Skeletal muscle satellite cell (primary cell): ENCODE measurements around the gene CCDC187.

Source experiments
- H3K27me3 ChIP-seq: 2 replicates; pipeline ENCODE4 v1.7.0; 2013; ENCODE audit warnings: low read length; ENCODE audit not compliant: control insufficient read depth, insufficient read depth
- H3K36me3 ChIP-seq: 2 replicates; pipeline ENCODE4 v1.7.0; 2013; ENCODE audit warnings: mild to moderate bottlenecking, control low read depth, low read length; ENCODE audit not compliant: insufficient read depth
- H3K4me1 ChIP-seq: 2 replicates; pipeline ENCODE4 v1.7.0; 2013; ENCODE audit warnings: low read length; ENCODE audit not compliant: control insufficient read depth, insufficient read depth
- H3K4me2 ChIP-seq: 2 replicates; pipeline ENCODE4 v1.7.0; 2013; ENCODE audit warnings: mild to moderate bottlenecking, low read length
- H3K4me3 ChIP-seq: 2 replicates; pipeline ENCODE4 v1.7.0; 2013; ENCODE audit warnings: low read length
- H3K9ac ChIP-seq: 2 replicates; pipeline ENCODE4 v1.7.0; 2013; ENCODE audit warnings: mild to moderate bottlenecking, low read depth, low read length, moderate library complexity
- H3K9me3 ChIP-seq: replicated peaks from 2 replicates; pipeline ENCODE4 v1.7.0; 2013; ENCODE audit warnings: mild to moderate bottlenecking, control low read depth, low read length

The CCDC187 gene

DNA sequence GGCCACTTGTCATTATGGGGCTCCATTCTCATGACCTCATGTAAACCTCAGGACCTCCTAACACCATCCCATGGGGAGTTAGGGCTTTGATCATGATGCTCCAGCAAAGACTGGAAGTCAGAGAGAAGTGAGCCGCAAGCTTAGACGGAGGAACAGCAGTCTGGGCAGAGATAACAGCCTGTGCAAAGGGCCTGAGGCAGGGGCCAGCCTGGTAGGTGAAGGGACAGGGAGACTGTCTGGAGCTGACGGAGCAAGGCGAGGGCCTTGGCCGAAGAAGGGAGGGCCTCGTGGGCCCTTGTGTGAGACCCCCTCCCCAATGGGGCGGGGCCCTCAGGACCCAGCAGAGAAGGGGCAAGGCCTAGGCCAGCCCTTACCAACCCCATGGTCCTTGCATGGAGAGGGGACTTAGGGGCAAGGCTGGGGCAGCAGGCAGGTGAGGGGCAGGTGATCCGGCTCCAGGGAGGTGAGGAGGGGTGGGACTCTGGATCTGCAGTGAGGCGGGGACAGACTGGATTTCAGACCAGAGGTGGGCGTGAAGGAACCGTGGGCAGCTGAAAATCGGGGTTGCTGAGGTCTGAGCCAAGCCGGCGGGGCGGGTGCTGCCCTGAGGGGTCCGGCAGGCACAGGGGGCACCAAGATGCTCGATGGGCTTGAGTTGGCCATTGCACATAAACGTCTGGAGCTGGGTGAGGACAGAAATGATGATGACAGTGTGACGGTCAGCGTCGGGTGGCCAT is 40.8 kb upstream of the CCDC187 start:
- no peak overlapping the region for H3K9ac ChIP-seq
- no peak overlapping the region for H3K4me3 ChIP-seq
- peaks cover 30% of the 10 kb centered on the region for H3K36me3 ChIP-seq
- H3K9me3 ChIP-seq: no peaks in the 10 kb centered on the region
- peaks cover 39% of the 10 kb centered on the region for H3K4me1 ChIP-seq
- no peaks in the 10 kb centered on the region for H3K27me3 ChIP-seq
- H3K4me2 ChIP-seq: peak overlapping the region; percentile 60

GRCh38 chr9:136343884-136344269 is 40.0 kb upstream of the CCDC187 start:
- Histone ChIP-seq H3K9me3 (no peaks in the 10 kb centered on the region), H3K4me3 (no peak overlapping the region), H3K9ac (no peak overlapping the region), H3K36me3 (peaks cover 30% of the 10 kb centered on the region), H3K27me3 (no peaks in the 10 kb centered on the region), H3K4me1 (peaks cover 39% of the 10 kb centered on the region), H3K4me2 (no peak overlapping the region)

GRCh38 chr9:136343121-136343883 is 39.4 kb upstream of the CCDC187 start:
- Histone ChIP-seq H3K36me3 (peaks cover 35% of the 10 kb centered on the region), H3K4me2 (no peak overlapping the region), H3K4me3 (no peak overlapping the region), H3K9me3 (no peaks in the 10 kb centered on the region), H3K27me3 (no peaks in the 10 kb centered on the region), H3K9ac (no peak overlapping the region), H3K4me1 (peaks cover 39% of the 10 kb centered on the region)

- Histone ChIP-seq H3K4me2 (no peak overlapping the region), H3K9me3 (no peaks in the 10 kb centered on the region), H3K4me1 (peaks cover 32% of the 10 kb centered on the region), H3K27me3 (no peaks in the 10 kb centered on the region), H3K36me3 (peaks cover 41% of the 10 kb centered on the region), H3K9ac (no peak overlapping the region), H3K4me3 (no peak overlapping the region)
Observed at GRCh38 chr9:136342181-136343120, 38.6 kb upstream of the CCDC187 start.

- Histone ChIP-seq H3K36me3 (peaks cover 48% of the 10 kb centered on the region), H3K9ac (no peak overlapping the region), H3K4me2 (no peak overlapping the region)
Observed at GRCh38 chr9:136341769-136342168, 37.9 kb upstream of the CCDC187 start.

DNA sequence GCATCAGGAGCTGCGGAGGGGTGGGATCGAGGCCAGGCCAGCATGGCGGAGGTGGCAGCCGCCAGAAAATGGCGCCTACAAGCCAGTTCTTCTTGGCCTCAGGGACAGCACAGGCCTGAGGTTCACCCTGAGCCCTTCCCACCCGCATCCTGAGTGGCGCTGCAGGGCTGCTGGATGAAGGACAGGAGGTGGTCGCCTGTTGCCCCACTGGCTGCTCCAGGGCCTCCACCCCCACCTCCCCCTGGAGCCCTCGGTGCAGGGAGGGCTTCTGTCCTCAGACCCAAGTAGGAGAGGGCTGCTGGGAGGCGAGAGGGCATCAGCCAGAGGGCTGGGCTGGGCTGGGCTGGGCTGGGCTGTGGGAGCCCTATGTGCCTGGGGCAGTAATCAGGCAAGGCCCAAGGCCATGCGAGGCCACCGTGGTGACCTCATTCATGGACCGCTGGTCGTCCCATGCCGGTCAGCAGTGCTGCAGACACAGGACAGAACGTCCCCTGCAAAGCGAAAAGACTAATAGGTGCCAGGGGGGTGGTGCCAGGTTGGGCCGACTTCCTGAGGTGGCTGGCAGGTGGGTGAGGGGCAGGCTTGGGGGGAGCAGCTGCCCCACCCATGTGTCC is 37.3 kb upstream of the CCDC187 start:
- H3K36me3 ChIP-seq: peaks cover 53% of the 10 kb centered on the region

More at GRCh38 chr9:136341769-136342168, 37.9 kb upstream of the CCDC187 start:
- H3K4me1 ChIP-seq: peaks cover 25% of the 10 kb centered on the region
- H3K4me3 ChIP-seq: no peak overlapping the region
- no peaks in the 10 kb centered on the region for H3K27me3 ChIP-seq
- H3K9me3 ChIP-seq: no peaks in the 10 kb centered on the region

DNA sequence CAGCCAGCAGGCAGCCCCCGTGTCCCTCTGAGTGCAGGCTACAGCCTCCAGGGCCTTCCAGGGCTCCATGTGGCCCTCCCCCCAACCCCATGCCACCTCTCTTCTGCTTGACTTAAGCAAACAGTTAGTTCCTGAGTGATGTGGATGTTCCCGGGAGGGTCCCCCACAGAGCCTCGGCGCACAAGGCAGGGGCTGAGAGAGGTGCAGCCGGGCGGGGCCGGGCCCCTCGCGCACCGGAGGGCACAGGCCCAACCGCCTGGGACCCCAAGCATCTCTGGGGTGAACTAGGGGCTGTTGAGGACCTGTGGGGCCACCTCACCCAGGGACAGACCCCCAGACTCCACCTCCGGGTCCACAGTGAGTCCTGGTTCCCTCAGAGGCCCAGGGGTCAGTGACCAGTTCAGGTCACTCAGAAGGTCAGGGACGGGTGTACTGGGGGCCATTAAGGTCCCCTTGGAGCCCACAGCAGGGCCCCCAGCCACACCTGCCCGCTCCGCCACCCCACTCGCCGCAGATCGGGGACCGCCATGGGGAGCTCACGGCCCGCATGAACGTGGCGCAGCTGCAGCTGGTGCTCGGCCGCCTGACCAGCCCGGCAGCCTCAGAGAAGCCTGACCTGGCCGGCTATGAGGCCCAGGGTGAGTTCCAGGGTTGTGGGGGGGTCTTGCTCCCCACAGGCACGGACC is 36.6 kb upstream of the CCDC187 start:
- Histone ChIP-seq H3K4me3 (no peak overlapping the region), H3K9ac (no peak overlapping the region), H3K9me3 (no peaks in the 10 kb centered on the region), H3K27me3 (no peaks in the 10 kb centered on the region), H3K4me2 (no peak overlapping the region), H3K4me1 (peaks cover 22% of the 10 kb centered on the region), H3K36me3 (peaks cover 57% of the 10 kb centered on the region)

More for the DNA sequence above, 37.3 kb upstream of the CCDC187 start:
- H3K4me2 ChIP-seq: no peak overlapping the region
- H3K4me3 ChIP-seq: no peak overlapping the region
- H3K9ac ChIP-seq: no peak overlapping the region
- no peaks in the 10 kb centered on the region for H3K27me3 ChIP-seq
- peaks cover 22% of the 10 kb centered on the region for H3K4me1 ChIP-seq
- no peaks in the 10 kb centered on the region for H3K9me3 ChIP-seq

DNA sequence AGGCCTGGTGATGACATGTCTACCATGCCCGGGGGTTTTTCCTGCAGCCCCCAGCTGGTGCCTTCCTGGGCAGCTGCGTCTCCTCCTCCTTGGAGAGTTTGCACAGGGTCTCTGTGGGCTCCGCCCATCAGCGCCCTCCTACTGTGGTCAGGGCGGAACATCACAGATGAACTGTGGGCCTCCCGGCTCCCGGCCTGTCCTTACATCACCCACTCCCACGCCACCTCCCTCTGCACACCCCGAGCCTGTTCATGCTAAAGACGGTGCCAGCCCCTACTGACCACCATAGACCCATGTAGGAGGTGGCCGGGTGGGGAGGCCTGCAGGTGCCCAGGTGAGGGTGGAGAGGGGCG is 36.0 kb upstream of the CCDC187 start:
- no peak overlapping the region for H3K4me2 ChIP-seq
- no peak overlapping the region for H3K4me3 ChIP-seq
- H3K36me3 ChIP-seq: peaks cover 60% of the 10 kb centered on the region
- H3K4me1 ChIP-seq: peaks cover 16% of the 10 kb centered on the region
- H3K27me3 ChIP-seq: no peaks in the 10 kb centered on the region
- H3K9ac ChIP-seq: no peak overlapping the region
- H3K9me3 ChIP-seq: no peaks in the 10 kb centered on the region

- Histone ChIP-seq H3K9me3 (no peaks in the 10 kb centered on the region), H3K4me1 (peaks cover 10% of the 10 kb centered on the region), H3K4me2 (no peak overlapping the region), H3K36me3 (peaks cover 61% of the 10 kb centered on the region), H3K4me3 (no peak overlapping the region), H3K9ac (no peak overlapping the region), H3K27me3 (no peaks in the 10 kb centered on the region)
Observed at GRCh38 chr9:136339173-136339957, 35.5 kb upstream of the CCDC187 start.

DNA sequence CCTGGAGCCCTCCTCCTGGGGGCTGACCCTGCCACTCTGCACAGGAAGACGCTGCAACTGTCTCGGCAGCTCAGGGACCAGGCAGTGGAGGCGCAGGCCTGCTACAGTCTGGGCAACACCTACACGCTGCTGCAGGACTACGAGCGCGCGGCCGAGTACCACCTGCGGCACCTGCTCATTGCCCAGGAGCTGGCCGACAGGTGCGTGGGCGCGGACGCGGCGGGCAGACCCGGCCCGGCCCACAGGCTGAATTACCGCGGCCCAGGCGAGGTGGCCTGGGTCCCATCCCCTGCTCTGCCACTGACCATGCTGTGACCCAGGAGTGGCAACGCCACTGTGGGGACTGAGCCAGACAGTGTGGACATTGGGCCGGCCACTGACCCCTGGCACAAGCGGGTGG is 34.6 kb upstream of the CCDC187 start:
- Histone ChIP-seq H3K4me1 (peaks cover 10% of the 10 kb centered on the region), H3K9me3 (no peaks in the 10 kb centered on the region), H3K4me3 (no peak overlapping the region), H3K9ac (no peak overlapping the region), H3K27me3 (no peaks in the 10 kb centered on the region), H3K4me2 (no peak overlapping the region), H3K36me3 (peaks cover 64% of the 10 kb centered on the region)
